Endothelial cell (in vitro differentiated cells): Measurements from ENCODE around the gene GDF7. TPM values are rescaled to one million over a fixed set of nuclear protein-coding genes. Genes with fewer than 3 reads are reported as not detected.

Source experiments
- DNase-seq: peaks from one replicate; pipeline ENCODE4 v3.0.0; 2021; ENCODE audit warnings: low spot score
- H3K27ac Mint-ChIP-seq: one replicate; pipeline ENCODE4 v1.8.0; 2021; ENCODE audit warnings: mixed read lengths, inconsistent platforms; ENCODE audit not compliant: unreplicated experiment
- H3K27me3 Mint-ChIP-seq: one replicate; pipeline ENCODE4 v1.8.0; 2021; ENCODE audit warnings: mild to moderate bottlenecking, moderate library complexity, mixed read lengths, inconsistent platforms; ENCODE audit not compliant: unreplicated experiment
- H3K36me3 Mint-ChIP-seq: one replicate; pipeline ENCODE4 v1.8.0; 2021; ENCODE audit warnings: mild to moderate bottlenecking, low read depth, mixed read lengths, inconsistent platforms; ENCODE audit not compliant: unreplicated experiment
- H3K4me1 Mint-ChIP-seq: one replicate; pipeline ENCODE4 v1.8.0; 2021; ENCODE audit warnings: mild to moderate bottlenecking, mixed read lengths, inconsistent platforms; ENCODE audit not compliant: unreplicated experiment
- H3K4me3 Mint-ChIP-seq: one replicate; pipeline ENCODE4 v1.8.0; 2021; ENCODE audit warnings: mild to moderate bottlenecking, mixed read lengths, inconsistent platforms; ENCODE audit not compliant: unreplicated experiment
- H3K9me3 Mint-ChIP-seq: one replicate; pipeline ENCODE4 v1.8.0; 2021; ENCODE audit warnings: mixed read lengths, inconsistent platforms; ENCODE audit not compliant: unreplicated experiment
- total RNA-seq: library from RNA; stranded (reverse); fragmentation: NEBNext Ultra II Directional; extraction: Animal tissue kit (Norgen Biotek cat#: 25700); gene quantifications from one replicate; pipeline ENCODE4 v1.2.1, GENCODE V29; 2021; ENCODE audit not compliant: unreplicated experiment
- TF ChIP-seq, protein P1 (sequence below): fragments of 200-600 bp; sonication (generic); IDR thresholded peaks from one replicate; pipeline ENCODE4 v1.5.0; 2021; ENCODE audit warnings: antibody characterized with exemption; ENCODE audit not compliant: unreplicated experiment

Gene GDF7
- total RNA-seq, 1 donor from 2014 or later, result 11.2 TPM

DNA sequence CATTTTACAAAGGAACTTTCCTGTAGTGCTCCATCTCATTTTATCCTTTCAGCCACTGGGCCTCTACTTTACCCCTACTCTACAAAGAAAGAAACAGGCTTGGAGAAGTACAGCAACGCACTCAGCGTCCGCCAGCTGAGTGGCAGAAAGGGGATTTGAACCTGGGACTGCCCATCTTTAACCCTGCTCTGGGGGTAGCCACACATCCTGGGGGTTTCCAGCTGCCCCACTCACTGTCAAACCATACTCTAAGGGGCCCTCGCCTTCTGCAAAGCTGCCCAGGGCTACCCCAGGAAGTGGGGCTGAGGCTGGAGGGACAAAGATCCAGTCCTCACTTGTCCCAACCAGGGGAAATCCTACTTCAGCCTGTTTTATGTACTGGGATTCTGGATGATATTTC, 33.9 kb upstream of the GDF7 start:
- TF ChIP-seq, protein P1, sequence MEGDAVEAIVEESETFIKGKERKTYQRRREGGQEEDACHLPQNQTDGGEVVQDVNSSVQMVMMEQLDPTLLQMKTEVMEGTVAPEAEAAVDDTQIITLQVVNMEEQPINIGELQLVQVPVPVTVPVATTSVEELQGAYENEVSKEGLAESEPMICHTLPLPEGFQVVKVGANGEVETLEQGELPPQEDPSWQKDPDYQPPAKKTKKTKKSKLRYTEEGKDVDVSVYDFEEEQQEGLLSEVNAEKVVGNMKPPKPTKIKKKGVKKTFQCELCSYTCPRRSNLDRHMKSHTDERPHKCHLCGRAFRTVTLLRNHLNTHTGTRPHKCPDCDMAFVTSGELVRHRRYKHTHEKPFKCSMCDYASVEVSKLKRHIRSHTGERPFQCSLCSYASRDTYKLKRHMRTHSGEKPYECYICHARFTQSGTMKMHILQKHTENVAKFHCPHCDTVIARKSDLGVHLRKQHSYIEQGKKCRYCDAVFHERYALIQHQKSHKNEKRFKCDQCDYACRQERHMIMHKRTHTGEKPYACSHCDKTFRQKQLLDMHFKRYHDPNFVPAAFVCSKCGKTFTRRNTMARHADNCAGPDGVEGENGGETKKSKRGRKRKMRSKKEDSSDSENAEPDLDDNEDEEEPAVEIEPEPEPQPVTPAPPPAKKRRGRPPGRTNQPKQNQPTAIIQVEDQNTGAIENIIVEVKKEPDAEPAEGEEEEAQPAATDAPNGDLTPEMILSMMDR, result no peak
- H3K9me3 Mint-ChIP-seq, result no peaks in the 10 kb centered on the region
- peaks cover 5% of the 10 kb centered on the region for H3K27me3 Mint-ChIP-seq
- H3K36me3 Mint-ChIP-seq, result peaks cover 3% of the 10 kb centered on the region
- H3K4me1 Mint-ChIP-seq, result peaks cover 6% of the 10 kb centered on the region
- no peak overlapping the region for H3K4me3 Mint-ChIP-seq
- H3K27ac Mint-ChIP-seq, result no peak overlapping the region
- no peak for DNase-seq

DNA sequence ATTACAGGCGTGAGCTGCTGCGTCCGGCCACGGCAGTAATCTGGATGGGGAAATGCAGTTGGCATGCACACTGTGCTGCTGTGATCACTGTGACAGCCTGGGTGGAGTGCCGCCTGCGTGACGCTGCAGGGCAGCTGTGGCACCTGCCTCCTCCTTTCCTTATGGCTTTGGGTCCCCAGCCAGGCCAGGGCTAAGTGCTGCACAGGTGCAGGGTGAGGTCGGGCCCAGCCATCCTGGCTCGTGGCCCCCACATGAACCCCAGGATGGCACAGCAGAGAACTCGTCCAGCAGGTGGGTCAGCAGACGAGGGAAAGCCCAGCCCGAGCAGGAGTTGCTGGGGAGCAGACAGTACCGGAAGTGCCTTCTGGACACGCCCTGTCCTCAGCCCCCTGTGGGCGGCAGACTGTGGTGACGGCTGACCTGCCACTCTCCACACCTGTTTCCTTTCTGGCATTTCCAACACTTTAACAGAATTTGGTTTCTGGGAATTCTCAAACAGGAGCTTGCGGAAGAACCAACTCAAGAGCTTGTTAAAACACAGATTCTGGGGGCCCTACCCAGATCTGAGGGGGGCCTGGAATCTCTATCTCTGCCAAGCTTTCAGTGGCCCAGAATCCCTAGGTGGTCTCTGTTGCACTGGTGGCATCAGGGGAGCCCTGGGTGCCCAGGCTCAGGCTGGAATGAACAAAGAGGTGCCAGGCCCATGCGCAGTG, 33.0 kb upstream of the GDF7 start:
- H3K9me3 Mint-ChIP-seq, result no peaks in the 10 kb centered on the region

DNA sequence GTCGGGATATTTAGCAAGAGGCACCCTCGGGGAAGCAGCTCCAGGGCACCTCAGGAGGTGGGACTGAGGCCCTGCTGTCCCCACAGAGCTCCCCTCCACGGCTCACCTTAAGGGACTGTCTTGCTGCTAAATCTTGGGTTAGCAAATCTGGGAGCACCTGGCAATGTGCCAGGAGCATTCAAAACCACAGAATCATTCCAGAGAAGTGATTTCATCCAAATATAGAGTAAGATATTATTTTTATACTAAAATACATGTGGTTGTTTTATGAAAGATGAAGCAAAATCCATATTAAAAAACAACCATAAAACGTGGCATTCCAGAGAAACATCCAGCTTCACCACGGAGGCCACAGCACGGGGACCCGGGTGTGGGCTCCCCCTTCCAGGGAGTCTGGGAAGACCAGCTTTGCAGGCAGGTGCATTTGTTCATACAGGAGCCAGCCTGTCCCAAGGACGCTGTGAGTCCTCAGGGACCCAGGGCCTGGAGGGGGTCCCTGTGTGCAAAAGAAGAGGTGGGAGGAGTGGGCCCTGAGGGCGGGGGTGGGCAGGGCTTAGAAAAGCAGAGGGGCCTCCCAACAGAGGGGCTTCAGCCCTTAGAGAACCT, 32.3 kb upstream of the GDF7 start:
- no peak for DNase-seq
- Mint-ChIP-seq H3K27ac (no peak overlapping the region), H3K9me3 (no peaks in the 10 kb centered on the region), H3K36me3 (peaks cover 9% of the 10 kb centered on the region), H3K27me3 (peaks cover 5% of the 10 kb centered on the region), H3K4me3 (no peak overlapping the region), H3K4me1 (peaks cover 6% of the 10 kb centered on the region)
- TF ChIP-seq, protein P1, result no peak

More for the DNA sequence above, 33.0 kb upstream of the GDF7 start:
- Mint-ChIP-seq H3K4me3 (no peak overlapping the region), H3K4me1 (peaks cover 6% of the 10 kb centered on the region), H3K27me3 (peaks cover 5% of the 10 kb centered on the region), H3K27ac (no peak overlapping the region), H3K36me3 (peaks cover 4% of the 10 kb centered on the region)
- DNase-seq, result no peak
- TF ChIP-seq, protein P1, result peak; percentile 14

DNA sequence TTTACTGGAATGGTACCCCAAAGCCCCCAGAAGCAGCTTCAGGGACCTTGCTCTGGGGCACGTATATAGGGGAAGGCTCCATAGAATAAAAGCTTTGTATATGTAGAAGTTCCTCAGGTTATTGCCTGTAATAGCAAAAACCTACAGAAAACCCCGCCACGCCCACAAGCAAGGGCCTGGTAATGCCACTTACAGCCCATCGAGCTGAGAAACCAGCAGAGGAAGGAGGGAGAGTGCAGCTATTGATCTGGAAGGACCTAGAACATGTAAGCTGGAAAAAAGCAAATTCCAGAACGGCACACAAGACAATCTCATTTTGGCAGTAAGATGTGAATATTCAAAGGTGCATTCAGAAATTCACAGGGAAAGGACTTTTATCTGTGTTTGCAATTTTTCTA, 31.8 kb upstream of the GDF7 start:
- no peaks in the 10 kb centered on the region for H3K9me3 Mint-ChIP-seq
- TF ChIP-seq, protein P1, result no peak
- no peak overlapping the region for H3K27ac Mint-ChIP-seq
- peaks cover 14% of the 10 kb centered on the region for H3K36me3 Mint-ChIP-seq
- DNase-seq, result no peak
- no peak overlapping the region for H3K4me3 Mint-ChIP-seq
- peaks cover 4% of the 10 kb centered on the region for H3K27me3 Mint-ChIP-seq
- peaks cover 6% of the 10 kb centered on the region for H3K4me1 Mint-ChIP-seq
